HG03103 (cell line): ENCODE results near the gene ATP11C.
"Not testable (repeated sequence)": the region's sequence is repeated elsewhere in the genome, so short reads cannot be mapped to it uniquely, and the experiment has no call there.

Experiments used
- ATAC-seq: cut with Tn5 transposase; IDR thresholded peaks from one replicate; pipeline ENCODE4 v1.9.1; 2021; ENCODE audit warnings: low read depth; ENCODE audit not compliant: unreplicated experiment

ATP11C gene

DNA sequence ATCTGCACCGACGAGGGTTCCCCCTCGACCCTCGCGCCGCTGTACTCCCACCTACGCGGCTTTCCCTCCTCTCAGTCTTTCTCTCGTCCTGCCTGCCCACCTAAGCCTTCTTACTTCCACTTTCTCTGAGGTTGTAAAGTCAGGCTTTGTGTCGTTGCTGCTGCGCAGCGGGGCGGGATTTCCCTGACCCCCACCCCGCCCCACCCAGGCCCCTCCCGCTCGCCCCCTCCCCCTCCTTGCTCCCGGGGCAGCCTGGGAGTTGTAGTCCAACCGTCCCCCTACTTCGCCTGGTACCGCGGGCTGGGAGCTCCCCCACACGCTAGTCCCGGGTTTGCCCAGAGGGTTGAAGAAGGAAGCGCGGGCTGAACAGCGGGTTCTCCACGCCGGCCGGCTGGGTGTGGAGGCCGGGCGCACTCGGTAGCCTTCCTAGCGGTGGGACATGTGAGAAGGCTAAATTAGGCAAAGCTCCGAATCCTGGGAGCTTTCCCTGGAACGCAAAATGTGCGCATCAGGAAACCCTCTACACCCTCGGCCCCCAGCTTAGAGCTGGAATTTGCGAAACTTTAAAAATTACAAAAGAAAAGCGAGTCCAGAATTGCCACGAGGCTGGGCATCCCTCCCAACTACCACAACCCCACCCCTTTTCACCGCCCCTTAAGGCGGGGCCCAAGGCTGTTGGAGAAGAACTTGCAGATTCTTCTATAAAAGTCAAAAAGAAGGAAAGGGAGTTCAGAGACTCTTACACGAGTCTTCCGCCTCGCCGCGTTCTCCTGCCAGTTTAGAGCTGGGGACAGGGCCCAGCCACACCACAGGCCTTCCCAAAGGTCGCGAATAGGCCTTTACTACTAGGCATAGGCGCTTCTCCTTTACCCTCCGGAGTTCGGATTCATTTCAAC lies at the start of gene ATP11C:
Gene ATP11C, minus strand, starts transcription at position 153 of the 896 bp plus-strand sequence. CDS start 1,011 bp downstream, outside the sequence.
- peak; percentile 68 for ATAC-seq

DNA sequence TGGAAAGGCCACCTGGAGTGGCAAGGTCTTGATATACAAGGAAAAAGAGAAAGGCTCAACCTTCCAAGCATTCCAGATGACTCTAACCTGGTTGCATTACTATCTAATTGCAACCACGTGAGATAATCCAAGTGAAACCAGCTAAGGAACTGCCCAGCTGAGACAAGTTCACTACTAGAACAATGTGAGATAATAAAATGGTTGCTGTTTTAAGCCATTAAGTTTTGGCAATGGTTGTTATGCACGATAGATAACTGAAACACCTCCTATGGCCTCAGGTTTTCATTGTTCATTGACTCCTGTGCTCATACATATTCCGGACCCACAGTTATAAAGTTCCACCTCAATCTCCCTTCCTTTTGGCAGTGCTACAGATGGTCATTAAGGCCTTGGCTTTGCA lies 41.6 kb upstream of the ATP11C start:
- ATAC-seq, result no peak

GRCh38 chrX:139972629-139973624 lies 40.1 kb upstream of the ATP11C start:
- ATAC-seq, result no peak

- ATAC-seq, result no peak
Measured at GRCh38 chrX:139972113-139972512, 39.3 kb upstream of the ATP11C start.

GRCh38 chrX:139971394-139971749 lies 38.5 kb upstream of the ATP11C start:
- no peak for ATAC-seq

- ATAC-seq, result no peak
Measured at GRCh38 chrX:139969286-139969685, 36.4 kb upstream of the ATP11C start.

DNA sequence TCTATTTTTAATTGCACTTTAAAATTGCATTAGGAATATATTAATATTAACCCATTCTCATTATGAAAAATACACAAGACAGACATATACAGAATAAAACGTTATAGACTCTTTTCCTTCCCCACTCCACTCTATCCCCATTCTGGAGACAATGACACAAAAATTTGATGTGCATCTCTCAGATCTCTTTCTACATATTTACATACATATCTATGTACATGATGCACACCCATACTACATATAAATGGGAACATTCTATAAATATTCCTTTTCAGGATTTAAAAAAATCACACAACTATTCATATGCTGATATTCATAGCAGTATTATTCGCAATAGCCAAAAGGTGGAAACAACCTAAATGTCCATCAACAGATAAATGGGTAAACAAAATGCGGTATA lies 34.9 kb upstream of the ATP11C start:
- ATAC-seq, result no peak

DNA sequence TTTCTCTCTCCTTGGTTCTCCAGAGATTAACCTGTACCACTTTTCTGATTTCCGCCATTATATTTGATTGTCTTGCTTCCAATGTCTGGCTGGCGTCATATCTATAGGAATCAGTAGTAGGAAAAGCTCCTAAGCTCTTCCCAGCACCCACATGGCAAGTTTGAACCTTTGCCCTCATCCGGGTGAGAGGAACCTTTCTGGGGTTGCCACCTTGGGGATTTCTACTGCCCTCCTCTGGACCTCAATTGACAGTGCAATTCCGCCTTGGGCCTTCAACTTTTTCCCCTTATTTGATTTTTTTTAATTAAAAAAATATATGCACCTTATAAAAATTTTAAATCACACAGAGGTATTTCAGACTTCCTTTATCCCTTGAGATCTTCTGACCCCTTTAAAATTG lies 34.4 kb upstream of the ATP11C start:
- ATAC-seq, result no peak

GRCh38 chrX:139966159-139966558 lies 33.3 kb upstream of the ATP11C start:
- not testable (repeated sequence) for ATAC-seq

DNA sequence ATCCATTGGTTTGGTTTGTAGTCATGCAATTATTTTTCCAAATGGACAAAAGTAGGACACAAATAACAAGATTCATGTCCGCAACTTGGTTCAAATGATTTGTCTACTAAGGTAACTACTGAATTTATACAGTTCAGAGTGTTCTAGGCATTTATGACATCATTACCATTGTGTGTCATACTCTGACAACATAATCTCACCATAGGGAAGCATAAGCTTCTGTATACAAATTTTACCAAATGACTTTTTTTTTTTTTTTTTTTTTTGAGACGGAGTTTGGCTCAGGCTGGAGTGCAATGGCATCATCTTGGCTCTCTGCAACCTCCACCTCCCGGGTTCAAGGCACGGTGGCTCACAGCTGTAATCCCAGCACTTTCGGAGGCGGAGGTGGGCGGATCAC lies 32.6 kb upstream of the ATP11C start, which contains the start of gene CXorf66:
Gene CXorf66, minus strand, starts transcription at position 101 of the 400 bp plus-strand sequence. Its CDS starts 25 bp downstream, at position 76.
- no peak for ATAC-seq

DNA sequence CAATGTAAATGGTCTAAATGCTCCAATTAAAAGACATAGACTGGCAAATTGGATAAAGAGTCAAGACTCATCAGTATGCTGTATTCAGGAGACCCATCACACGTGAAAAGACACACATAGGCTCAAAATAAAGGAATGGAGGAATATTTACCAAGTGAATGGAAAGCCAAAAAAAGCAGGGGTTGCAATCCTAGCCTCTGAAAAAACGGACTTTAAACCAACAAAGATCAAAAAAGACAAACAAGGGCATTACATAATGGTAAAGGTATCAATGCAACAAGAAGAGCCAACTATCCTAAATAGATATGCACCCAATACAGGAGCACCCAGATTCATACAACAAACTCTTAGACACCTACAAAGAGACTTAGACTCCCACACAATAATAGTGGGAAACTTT lies 28.2 kb upstream of the ATP11C start:
- ATAC-seq, result not testable (repeated sequence)

DNA sequence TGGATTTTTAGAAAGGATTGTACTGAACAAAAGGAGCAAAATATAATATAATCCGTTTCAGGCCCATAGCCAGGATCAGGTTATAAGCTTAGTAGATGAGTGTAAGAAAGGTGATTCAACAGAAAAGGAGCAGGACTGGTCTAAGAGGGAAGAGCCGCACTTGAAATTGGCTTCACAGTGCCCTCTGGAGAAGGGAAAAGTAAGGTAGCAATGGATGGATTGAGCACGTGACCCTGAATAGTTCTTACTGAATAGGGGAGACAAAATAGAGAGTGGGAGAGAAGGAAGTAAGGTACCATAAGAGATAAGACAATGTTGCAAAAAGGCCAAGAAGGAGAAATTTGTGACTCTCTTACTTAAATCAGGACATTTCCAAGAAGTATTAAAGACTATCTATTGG lies 16.9 kb upstream of the ATP11C start:
- no peak for ATAC-seq

GRCh38 chrX:139945075-139945474 lies 12.2 kb upstream of the ATP11C start:
- ATAC-seq, result no peak

GRCh38 chrX:139936259-139936658 lies 3.4 kb upstream of the ATP11C start:
- ATAC-seq, result no peak

GRCh38 chrX:139933904-139934303 lies 1.1 kb upstream of the ATP11C start:
- ATAC-seq, result no peak

- ATAC-seq, result peak; percentile 26
Measured at GRCh38 chrX:139932073-139932900, 566 bp downstream of the ATP11C start.

GRCh38 chrX:139931646-139932072 lies 1.2 kb downstream of the ATP11C start:
- no peak for ATAC-seq

DNA sequence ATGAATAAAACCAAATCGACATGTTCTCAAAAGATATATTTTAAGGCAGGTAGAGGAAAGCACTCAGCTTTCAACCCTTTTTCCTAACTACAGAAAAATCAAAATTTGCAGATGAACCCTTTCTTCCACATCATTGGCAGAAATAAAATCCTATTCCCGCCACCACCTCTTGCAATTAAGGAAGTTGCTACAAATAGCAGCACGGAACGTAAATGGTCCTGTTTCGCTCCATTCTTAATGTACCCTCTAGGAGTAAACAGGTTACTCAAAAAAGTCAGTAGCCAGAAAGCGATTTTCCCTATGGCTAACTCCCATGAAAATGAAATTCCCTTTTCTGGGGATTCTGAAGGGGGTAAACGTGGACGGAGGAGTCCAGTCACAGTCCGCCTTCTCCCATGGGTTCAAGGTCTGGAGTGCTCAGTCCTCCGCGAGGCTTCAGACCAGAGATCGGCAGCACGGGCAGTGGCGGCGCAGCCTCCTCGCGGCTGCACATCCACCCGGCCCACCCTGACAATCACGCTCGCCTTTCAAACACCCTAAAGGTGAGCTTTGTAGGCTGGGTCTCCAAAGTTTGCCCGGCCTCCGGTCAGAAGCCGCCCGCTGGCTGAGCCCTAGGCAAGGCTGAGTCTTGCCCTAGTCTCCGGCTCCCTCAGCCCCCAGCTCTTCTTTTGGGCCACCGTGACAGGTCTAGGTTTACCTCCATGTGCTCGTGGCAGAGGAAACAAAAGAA lies 1.8 kb downstream of the ATP11C start:
- ATAC-seq, result no peak

DNA sequence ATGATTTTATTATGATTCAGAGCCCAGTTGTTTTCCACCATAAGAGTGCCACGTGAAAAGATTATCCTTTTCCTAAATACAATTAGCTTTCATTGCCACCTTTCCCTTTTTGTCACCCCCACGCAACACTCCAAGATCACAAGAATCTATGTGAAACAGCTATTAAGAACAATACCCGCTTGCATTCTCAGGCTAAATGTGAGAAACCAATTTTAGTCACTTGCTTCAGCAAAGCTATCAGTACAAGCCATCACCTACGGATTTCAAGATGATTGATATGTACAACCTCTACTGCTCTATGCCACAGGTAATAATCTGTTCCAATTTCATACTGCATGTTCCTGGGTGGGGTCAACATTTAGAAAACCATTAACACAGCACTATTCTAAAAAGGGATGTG lies 2.5 kb downstream of the ATP11C start:
- no peak for ATAC-seq

DNA sequence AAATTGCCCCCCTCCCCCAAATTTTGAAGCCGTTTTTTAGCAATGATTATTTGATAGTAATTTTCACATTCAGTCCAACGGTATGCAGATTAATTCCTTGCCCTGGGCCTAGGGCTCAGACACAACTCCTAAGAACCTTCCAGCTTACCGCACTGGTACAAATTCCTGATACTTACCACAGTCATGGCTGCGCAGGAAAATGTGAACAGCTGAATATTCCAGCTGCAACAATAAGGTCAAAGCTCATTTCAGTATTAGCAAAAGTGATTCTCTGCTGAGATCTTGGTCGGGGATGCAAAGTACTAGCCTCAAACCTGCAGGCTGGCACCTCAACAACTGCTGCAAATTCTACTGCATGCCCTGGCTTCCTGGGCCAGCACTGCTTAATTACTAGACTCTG lies 3.0 kb downstream of the ATP11C start:
- ATAC-seq, result no peak
